GM18502 (cell line): ENCODE results near the gene HDHD3.
"Not testable (repeated sequence)": the region's sequence is repeated elsewhere in the genome, so short reads cannot be mapped to it uniquely, and the experiment has no call there.

Source experiments
- ATAC-seq: cut with Tn5 transposase; IDR thresholded peaks from one replicate; pipeline ENCODE4 v1.9.1; 2021; ENCODE audit warnings: mild to moderate bottlenecking; ENCODE audit not compliant: unreplicated experiment, poor library complexity

HDHD3 gene

DNA sequence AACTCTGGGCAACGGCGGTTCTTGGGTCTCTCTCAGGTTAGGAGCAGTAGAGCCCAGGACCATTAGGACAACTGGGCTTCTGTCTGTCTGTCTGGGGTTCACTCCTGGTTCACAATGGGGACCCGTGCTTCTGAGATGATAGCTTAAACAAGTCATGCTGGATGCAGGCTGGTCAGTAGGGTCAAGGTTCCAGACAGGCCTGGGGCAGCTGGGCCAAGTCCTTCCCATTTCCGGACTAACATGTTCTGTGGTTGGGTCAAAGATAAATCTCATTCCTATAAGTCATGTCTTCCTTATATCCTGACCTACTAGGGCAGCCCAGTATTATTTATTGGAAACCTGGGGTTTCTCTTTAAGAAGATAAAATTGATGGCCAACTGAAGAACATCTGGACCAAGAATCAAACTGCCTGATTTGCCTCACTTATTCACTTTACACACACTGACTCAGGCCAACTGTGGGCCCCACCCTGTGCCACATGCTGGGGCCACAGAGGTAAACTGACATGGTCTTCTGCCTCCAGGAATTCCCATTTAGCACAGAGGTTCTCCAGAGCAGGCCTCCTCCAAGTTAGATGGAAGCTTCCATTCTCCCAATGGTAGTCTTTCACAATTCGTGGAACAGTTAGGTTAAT is 8.3 kb downstream of the HDHD3 start:
- no peak for ATAC-seq

DNA sequence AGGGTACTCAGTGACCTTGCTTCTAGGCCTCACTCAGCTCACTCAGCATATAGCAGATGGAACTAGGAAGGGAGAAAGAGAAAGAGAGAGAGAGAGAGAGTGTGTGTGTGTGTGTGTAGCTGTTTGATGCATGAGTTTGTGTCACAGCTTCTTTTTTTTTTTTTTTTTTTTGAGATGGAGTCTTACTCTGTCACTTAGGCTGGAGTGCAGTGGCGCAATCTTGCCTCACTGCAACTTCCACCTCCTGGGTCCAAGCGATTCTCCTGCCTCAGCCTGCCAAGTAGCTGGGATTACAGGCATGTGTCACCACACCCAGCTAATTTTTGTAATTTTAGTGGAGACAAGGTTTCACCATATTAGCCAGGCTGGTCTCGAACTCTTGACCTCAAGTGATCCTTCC is 11.1 kb downstream of the HDHD3 start:
- ATAC-seq, result not testable (repeated sequence)

DNA sequence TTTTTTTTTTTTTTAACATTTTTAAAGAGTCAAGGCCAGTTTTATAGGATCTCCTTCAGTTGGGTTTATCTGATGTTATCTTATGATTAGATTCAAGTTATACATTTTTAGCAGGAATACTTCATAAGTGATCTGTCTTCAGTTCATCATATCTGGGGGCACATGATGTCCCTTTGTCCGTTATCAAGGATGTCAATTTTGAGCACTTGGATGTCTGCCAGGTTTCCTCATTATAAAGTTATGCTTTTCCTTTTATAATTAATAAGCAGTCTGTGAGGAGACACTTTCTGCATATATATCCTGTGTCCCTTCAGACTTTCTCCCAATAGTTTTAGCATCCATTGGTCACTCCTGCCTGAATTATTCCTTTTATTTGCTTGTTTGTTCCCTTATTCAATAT is 11.8 kb downstream of the HDHD3 start:
- no peak for ATAC-seq

DNA sequence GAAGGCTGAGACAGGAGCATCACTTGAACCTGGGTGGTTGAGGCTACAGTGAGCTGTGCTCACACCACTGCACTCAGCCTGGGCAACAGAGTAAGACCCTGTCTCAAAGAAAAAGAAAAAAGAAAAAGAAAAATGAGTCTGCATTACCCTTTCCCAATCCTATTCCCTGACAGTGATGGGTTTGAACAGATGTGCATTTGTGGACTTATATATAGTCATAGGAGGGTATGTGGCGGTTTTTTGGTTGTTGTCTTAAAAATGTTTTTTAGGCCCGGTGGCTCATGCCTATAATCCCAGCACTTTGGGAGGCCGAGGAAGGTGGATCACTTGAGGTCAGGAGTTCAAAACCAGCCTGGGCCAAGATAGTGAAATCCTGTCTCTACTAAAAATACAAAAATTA is 13.4 kb downstream of the HDHD3 start:
- no peak for ATAC-seq

DNA sequence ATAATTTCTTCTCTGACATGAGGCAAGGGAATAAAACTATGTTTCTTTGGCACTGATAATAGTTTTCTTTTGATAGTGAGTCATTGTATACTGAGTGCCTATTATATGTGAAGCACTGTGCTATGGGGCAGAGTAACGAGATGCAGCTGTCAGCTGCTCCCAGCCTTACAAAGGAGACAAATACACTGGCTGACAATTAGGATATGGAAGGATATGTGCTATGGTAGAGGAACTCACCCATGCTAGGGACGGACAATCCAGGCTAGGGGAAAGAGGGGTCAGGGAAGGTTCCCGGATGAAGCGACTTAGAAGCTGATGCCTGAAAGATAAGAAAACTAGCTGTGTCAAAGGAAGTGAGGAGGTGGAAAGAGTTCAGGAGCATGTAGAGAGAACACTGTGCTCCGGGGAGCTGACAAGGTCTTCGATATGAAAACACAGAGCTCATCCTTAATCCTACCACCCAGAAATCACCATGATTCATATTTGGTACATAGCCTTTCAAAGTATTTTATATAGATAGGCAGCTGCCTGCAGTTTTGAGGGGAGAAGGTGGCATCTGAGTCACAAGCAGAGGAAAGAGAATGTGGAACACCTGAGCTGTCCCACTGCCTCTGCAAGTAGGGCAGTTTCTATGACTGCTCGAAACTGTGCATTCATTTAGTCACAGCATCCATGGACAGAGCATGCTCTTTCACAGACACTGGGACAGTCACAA is 15.3 kb downstream of the HDHD3 start:
- no peak for ATAC-seq

DNA sequence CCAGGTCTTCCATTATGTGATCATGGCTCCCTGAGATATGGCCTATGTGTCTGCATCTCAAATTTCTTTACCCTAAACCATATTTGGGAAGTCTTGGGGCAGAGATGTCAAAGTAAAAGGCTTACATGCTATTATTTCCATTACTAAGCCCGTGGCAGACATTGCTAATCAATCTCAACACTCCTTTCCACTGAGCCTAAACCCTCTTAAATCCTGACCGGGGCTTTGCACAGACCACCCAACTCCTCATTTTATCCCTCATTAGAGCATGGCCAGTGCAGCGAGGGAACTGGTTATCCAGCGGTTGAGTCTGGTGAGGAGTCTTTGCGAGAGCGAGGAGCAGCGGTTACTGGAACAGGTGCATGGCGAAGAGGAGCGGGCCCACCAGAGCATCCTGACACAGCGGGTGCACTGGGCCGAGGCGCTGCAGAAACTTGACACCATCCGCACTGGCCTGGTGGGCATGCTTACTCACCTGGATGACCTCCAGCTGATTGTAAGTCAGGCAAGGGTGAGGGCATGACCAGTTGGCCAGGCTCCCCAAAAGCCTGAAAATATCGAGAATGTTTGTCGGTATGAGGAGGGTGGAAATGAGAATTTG is 16.4 kb downstream of the HDHD3 start:
- ATAC-seq, result no peak

DNA sequence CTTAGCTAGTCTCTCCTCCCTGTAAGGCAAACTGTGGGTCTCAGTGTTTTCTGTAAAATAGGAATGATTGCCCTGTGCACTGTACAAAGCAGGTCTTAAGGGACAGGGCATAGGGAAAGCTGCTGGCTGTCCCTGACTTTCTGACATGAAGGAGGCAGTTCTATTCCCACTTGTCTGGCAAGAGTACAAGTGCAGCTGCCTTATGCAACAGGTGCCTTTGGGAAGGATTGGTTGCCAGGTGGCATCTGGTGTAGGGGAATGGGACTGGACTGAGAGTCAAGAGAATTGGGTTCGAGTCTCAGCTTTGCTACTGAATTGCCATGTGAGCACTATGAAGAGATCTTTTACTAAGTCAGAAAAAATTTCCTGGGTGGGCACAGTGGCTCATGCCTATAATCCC is 17.4 kb downstream of the HDHD3 start:
- ATAC-seq, result no peak

DNA sequence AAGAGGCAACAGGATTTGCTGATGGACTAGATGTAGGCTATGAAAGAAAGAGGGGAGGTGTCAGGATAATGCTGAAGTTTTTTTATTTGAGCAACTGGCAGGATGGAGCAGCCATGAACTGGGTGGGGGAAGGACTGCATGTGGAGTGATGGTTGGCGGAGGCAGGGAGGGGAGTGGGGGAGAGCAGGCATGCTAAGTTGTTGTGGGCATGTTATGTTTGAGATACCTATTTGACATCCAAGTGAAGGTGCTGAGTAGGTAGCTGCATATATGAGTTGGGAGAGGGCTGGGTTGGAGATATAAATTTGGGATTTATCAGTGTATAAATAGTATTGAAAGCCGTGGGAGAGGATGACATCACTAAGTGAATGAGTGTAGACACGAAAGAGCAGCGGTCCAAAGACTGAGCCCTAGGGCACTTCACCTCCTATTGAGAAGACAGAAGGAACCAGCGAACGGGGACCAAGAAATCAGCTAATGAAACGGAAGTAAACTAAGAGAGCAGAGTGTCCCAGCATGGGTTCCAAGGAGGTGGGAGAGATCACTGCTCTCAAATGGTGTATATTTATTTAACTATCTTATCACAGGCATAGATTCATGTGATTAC is 20.0 kb downstream of the HDHD3 start:
- no peak for ATAC-seq

DNA sequence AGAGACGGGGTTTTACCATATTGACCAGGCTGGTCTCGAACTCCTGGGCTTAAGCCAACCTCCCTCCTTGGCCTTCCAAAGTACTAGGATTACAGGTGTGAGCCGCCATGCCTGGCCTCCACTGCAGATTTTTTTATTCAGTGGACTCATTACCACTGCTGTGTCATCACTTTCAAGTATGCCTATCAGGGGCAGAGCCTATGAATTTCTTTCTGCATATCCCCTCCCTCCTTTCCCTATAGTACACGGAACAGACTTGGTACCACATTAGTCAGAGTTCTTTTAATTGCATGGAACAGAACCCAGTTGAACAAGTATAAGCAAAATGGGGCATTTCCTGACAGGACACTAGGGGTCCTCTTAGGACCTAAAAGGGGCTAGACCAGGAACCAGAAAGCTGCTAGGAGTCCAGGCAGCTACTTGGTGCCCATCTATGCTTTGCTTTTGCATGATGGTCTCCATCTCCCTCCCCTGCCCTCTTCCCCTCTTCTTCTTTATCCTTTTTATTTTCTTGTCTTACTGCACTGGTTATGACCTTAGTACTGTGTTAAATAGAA is 21.7 kb downstream of the HDHD3 start:
- ATAC-seq, result no peak

DNA sequence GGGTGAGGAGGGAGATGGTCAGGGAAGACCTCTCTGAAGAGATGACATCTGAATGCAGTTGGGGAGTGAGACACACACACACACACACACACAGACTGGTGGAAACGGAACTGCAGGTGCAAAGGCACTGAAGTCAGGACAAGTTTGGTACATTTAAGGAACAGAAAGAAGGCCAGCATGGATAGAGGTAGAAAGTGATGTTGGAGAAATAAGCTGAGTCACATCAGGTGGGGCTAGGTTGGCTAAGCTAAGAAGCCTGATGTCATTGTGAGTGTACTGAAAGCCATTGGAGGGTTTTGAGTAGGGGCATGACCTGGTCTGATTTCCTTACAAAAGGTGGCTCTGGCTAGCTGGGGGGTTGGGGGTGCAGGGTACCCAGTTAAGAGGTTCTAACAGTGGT is 24.4 kb downstream of the HDHD3 start:
- ATAC-seq, result no peak

DNA sequence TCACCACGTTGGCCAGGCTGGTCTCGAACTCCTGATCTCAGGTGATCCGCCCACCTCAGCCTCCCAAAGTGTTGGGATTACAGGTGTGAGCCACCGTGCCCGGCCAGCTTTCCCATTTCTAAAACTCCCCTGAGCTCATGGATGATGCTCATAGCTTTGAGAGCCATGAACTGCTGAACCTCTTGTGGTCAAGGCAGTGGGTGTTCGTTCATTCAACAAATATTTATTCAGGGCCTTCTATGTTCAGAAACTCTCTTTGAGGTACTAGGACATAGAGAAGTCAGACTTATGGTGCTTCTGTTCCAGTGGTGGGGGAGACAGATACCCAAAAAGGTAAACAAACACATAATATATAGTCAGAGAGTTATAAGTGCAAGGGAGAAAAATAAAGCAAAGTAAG is 24.8 kb downstream of the HDHD3 start:
- ATAC-seq, result no peak

DNA sequence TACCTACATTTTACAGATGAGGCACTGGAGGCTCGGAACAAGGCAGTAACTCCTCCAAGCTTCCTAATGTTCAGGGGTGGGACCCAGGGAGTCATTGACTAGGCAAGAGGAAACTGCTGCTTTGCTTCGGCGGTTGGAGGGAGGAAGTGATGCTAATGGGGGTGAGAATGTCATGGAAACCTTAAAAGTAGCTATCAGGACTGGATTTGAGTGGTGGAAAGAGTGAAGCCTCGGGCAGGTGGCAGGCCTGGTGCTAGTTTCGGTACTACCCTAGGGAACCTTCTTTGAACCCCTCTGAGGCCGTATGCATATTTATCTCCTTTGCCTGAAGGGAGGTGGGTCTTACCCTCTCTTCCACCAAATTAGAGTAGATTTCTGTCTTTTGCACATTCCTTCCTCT is 25.8 kb downstream of the HDHD3 start:
- peak; percentile 43 for ATAC-seq

DNA sequence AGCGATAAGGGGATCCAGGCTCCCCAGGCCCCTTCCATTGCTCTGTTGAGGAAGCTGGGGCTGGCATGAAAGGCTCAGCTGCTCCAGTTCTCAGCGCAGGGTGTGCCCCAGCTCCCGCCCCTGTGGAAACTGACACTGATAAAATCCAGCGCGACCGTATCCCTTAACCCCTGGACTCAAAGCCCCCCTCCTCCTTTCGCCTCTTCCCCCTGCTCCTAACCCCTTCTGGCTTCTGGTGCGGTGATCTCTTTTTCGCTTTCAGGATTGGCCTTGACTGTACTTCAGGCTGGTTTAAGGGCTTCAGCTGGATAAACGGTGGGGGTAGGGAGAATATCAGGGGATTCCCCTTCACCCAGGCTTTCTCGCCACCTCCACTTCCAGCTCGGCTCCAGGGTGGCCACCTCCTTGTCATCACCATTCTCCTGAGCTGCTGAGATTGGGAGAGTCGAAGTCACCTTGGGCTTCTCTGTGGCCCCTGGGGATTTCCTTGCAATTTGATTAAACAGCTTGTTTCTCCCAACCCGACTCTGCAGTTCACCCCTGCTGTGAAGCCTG is 26.6 kb downstream of the HDHD3 start:
- ATAC-seq, result peak; percentile 7

DNA sequence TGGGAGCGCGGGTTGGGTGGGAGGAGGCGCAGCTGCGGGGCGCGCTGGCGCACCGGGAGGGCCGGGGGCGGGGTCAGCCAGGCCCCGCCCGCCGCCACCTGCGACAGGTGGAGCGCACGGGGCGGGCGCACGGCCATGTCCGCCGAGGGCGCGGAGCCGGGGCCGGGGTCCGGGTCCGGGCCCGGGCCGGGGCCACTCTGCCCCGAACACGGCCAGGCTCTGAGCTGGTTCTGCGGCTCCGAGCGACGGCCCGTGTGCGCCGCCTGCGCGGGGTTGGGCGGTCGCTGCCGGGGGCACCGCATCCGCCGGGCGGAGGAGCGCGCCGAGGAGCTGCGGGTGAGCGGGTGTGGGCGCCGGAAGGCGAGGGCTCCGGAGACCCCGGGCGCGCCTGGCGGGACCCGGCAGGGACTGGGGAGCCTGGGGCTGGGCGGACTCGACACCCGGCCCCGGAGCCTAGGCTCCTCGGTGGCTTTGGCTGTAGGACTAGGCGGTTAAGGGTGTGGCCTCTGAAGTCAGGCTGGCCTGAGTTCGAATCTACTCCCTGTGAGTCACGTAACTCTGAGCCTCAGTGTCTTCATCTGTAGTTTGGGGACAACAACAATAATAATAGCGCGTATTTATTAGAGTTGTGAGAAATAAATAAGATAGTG is 27.2 kb downstream of the HDHD3 start, which contains the start of gene BSPRY:
Gene BSPRY, plus strand, starts transcription at position 97 of the 650 bp plus-strand sequence. Its CDS starts 39 bp downstream, at position 136.
- peak; percentile 39 for ATAC-seq

DNA sequence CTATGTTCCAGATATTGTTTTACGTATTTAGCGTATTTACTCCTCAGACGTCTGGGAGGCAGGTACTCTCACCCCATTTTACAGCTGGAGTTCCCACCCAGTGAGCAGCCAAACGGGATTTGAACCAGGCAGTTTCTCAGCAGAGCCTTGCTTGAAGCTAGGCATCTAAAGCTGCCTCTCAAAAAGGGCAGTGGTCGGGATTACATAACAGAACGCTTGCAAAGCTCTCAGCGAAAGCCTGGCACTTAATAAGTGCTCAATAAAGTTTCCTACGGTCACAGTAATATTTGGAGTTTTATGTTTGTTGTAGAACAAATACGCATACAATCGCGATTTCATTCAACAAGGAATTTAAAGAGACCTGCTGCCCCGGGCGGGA is 27.7 kb downstream of the HDHD3 start:
- no peak for ATAC-seq

DNA sequence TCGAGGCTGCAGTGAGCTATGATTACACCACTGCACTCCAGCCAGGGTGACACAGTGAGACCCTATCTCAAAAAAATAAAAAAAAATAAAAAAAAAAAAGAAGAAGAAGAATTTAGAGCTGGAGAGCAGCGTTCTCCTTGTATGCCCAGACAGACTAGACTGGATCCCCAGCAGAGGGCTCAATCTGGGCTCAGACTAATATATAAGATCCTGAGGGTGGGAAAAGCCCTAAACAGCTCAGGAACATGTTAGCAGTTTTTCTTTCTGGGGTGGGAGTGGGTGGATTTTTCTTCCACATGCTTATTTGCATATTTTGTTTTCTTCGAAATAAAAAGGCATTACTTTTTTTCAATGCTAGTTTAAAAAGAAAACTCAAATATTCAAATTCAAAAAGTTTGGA is 28.3 kb downstream of the HDHD3 start:
- no peak for ATAC-seq

DNA sequence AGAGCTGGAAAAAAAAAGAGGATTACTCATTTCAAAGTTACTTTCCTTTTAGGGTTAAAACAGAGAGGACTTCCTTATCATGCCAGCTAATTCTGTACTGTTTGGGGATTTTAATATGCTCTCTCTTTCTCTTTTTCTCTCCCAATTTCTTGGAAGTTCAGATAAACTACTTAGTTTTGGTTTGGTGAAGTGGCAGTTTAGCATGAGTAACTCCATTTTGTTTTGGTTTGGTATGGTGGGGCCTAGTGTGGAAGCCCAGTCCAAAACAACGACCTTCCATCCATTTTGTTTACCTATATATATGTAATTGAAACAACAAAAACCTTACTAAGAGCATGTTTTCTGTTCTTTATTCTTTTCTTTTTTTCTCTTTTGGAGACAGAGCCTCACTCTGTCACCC is 31.1 kb downstream of the HDHD3 start:
- no peak for ATAC-seq

DNA sequence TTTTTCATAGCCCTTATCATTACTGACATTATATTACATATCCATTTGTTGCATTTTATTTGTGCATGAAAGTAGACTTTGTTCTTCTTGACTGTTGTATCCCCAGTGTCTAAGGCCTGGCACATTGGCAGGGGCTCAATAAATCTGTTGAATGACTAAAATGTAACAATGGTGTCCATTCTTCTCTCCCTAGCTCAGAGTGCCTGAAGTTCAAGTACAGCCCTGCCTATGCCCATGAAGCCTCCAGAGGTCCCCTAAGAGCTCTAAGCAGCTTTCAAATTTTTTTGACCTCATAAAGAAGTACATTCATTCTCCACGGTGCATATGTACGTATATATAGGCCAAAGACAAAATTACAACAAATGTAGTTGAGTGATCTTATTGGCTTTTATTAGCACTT is 31.6 kb downstream of the HDHD3 start:
- no peak for ATAC-seq

DNA sequence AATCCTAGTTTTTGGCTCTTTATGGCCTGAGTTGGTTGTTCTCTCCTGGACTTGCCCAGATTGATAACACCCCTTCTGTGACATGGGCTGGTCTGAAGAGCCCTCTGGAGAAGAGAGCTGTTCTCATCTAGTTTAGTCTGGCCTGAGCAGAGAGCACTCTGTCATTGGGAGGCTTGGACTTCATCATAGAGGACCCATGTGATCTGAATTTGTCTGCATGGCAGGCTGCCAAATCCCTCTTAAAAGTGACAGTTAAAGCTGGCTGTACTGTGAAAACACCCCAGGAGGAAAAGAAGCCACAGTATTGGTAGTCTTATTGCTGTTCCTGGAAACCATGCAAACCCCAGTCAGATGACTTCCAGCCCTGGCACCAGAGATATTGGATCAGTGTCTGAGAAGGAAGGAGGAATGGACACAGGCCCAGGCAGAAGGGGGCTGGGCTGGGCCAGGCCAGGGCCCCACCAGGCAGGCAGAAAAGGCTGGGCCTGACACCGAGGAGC is 33.0 kb downstream of the HDHD3 start:
- no peak for ATAC-seq
